ENCODE results near the gene SCNM1.
A peak's percentile ranks its signal among the peaks of the same experiment; 100 is the strongest.
"Not testable (repeated sequence)": the region's sequence is repeated elsewhere in the genome, so short reads cannot be mapped to it uniquely, and the experiment has no call there.

Gene SCNM1

GRCh38 chr1:151194894-151195594 is 29.1 kb downstream of the SCNM1 start:
- DNase-seq, result peak; percentile 46

GRCh38 chr1:151196292-151196800 is 30.4 kb downstream of the SCNM1 start:
- peak; percentile 86 for DNase-seq

GRCh38 chr1:151197863-151198253 is 31.9 kb downstream of the SCNM1 start:
- DNase-seq, result no peak

GRCh38 chr1:151198254-151199127 is 32.5 kb downstream of the SCNM1 start, which contains the start of gene PIP5K1A:
PIP5K1A (plus strand) TSS chr1:151198552; CDS start chr1:151198997, 445 bp downstream.
- DNase-seq, result peak; percentile 99

- DNase-seq, result peak; percentile 28
Observed at GRCh38 chr1:151199873-151200581, 34.1 kb downstream of the SCNM1 start.

GRCh38 chr1:151205381-151205965 is 39.5 kb downstream of the SCNM1 start:
- not testable (repeated sequence) for DNase-seq

- no peak for DNase-seq
Observed at GRCh38 chr1:151210830-151211229, 44.9 kb downstream of the SCNM1 start.

- no peak for DNase-seq
Observed at GRCh38 chr1:151211972-151212705, 46.2 kb downstream of the SCNM1 start.

- DNase-seq, result no peak
Observed at GRCh38 chr1:151213560-151213959, 47.6 kb downstream of the SCNM1 start.

Data from eye (tissue), 1 donor.